ENCODE data around the gene HDGFL2.
A peak's percentile ranks its signal among the peaks of the same experiment; 100 is the strongest.

HDGFL2 gene

DNA sequence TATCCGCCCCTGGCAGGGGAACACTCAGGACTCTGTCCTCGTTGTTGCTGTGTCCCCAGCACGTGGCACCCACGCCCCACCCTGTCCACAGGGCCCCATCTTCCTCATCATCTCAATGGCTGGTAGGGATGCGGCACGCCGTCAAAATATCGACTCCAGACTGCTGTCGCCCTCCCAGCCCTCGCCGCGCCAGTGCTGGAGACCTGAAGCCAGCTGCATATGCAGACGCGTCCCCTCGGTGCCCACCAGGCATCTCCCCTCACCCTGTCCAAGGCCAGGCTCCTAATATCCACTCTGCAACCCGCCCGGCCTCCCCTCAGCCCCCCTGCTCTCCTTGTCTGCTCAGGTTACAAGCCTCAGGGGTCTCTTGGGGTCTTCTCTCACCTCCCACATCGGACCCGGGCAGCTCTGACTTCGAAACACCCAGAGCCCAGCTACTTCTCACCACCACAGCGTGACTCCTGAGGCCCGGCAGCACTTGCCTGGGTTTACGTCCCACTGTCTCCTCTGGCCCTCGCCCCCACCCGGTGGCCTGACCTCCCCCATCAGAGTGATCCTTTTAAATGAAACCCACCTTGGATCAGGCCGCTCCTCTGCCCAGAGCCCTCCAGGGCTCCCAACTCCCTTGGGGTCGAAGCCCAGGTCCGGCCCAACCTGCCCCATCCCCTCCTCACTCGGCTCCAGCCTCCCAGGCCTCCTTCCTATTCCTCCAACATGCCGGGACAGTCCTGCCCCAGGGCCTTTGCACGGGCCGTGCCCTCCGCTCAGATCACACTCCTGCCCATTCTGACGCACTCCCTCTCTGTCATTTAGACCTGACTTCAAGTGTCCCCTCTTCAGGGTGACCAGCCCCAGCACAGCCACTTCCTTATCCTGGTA, 33.7 kb downstream of the HDGFL2 start (continued):
- TF ChIP-seq, protein P1, sequence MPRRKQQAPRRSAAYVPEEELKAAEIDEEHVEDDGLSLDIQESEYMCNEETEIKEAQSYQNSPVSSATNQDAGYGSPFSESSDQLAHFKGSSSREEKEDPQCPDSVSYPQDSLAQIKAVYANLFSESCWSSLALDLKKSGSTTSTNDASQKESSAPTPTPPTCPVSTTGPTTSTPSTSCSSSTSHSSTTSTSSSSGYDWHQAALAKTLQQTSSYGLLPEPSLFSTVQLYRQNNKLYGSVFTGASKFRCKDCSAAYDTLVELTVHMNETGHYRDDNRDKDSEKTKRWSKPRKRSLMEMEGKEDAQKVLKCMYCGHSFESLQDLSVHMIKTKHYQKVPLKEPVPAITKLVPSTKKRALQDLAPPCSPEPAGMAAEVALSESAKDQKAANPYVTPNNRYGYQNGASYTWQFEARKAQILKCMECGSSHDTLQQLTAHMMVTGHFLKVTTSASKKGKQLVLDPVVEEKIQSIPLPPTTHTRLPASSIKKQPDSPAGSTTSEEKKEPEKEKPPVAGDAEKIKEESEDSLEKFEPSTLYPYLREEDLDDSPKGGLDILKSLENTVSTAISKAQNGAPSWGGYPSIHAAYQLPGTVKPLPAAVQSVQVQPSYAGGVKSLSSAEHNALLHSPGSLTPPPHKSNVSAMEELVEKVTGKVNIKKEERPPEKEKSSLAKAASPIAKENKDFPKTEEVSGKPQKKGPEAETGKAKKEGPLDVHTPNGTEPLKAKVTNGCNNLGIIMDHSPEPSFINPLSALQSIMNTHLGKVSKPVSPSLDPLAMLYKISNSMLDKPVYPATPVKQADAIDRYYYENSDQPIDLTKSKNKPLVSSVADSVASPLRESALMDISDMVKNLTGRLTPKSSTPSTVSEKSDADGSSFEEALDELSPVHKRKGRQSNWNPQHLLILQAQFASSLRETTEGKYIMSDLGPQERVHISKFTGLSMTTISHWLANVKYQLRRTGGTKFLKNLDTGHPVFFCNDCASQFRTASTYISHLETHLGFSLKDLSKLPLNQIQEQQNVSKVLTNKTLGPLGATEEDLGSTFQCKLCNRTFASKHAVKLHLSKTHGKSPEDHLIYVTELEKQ (tag by site-specific recombination; IDR thresholded peaks at IDR 0.05; ENCODE audit: borderline replicate concordance): no peak
- TF ChIP-seq, protein P2, sequence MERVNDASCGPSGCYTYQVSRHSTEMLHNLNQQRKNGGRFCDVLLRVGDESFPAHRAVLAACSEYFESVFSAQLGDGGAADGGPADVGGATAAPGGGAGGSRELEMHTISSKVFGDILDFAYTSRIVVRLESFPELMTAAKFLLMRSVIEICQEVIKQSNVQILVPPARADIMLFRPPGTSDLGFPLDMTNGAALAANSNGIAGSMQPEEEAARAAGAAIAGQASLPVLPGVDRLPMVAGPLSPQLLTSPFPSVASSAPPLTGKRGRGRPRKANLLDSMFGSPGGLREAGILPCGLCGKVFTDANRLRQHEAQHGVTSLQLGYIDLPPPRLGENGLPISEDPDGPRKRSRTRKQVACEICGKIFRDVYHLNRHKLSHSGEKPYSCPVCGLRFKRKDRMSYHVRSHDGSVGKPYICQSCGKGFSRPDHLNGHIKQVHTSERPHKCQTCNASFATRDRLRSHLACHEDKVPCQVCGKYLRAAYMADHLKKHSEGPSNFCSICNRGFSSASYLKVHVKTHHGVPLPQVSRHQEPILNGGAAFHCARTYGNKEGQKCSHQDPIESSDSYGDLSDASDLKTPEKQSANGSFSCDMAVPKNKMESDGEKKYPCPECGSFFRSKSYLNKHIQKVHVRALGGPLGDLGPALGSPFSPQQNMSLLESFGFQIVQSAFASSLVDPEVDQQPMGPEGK (tag by site-specific recombination; IDR thresholded peaks at IDR 0.05): 0 out of 2 replicates have a peak, but pooled peaks have one; percentile 15
- no peak for TF ChIP-seq ZNF394 (tag by site-specific recombination; IDR thresholded peaks at IDR 0.05; ENCODE audit: borderline replicate concordance)
- peak; percentile 100 for TF ChIP-seq ZNF623 (tag by site-specific recombination; IDR thresholded peaks at IDR 0.05)
- TF ChIP-seq KLF8 (tag by site-specific recombination; IDR thresholded peaks at IDR 0.05): peak; percentile 25; the same call in 1 of the 2 replicates
- TF ChIP-seq IKZF3 (tag by site-specific recombination; IDR thresholded peaks at IDR 0.05): no peak
- TF ChIP-seq, protein P3, sequence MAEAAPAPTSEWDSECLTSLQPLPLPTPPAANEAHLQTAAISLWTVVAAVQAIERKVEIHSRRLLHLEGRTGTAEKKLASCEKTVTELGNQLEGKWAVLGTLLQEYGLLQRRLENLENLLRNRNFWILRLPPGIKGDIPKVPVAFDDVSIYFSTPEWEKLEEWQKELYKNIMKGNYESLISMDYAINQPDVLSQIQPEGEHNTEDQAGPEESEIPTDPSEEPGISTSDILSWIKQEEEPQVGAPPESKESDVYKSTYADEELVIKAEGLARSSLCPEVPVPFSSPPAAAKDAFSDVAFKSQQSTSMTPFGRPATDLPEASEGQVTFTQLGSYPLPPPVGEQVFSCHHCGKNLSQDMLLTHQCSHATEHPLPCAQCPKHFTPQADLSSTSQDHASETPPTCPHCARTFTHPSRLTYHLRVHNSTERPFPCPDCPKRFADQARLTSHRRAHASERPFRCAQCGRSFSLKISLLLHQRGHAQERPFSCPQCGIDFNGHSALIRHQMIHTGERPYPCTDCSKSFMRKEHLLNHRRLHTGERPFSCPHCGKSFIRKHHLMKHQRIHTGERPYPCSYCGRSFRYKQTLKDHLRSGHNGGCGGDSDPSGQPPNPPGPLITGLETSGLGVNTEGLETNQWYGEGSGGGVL (tag by site-specific recombination; IDR thresholded peaks at IDR 0.05): no peak
- TF ChIP-seq ZNF560 (tag by site-specific recombination; IDR thresholded peaks at IDR 0.05; ENCODE audit: borderline replicate concordance): no peak
- TF ChIP-seq, protein P4, sequence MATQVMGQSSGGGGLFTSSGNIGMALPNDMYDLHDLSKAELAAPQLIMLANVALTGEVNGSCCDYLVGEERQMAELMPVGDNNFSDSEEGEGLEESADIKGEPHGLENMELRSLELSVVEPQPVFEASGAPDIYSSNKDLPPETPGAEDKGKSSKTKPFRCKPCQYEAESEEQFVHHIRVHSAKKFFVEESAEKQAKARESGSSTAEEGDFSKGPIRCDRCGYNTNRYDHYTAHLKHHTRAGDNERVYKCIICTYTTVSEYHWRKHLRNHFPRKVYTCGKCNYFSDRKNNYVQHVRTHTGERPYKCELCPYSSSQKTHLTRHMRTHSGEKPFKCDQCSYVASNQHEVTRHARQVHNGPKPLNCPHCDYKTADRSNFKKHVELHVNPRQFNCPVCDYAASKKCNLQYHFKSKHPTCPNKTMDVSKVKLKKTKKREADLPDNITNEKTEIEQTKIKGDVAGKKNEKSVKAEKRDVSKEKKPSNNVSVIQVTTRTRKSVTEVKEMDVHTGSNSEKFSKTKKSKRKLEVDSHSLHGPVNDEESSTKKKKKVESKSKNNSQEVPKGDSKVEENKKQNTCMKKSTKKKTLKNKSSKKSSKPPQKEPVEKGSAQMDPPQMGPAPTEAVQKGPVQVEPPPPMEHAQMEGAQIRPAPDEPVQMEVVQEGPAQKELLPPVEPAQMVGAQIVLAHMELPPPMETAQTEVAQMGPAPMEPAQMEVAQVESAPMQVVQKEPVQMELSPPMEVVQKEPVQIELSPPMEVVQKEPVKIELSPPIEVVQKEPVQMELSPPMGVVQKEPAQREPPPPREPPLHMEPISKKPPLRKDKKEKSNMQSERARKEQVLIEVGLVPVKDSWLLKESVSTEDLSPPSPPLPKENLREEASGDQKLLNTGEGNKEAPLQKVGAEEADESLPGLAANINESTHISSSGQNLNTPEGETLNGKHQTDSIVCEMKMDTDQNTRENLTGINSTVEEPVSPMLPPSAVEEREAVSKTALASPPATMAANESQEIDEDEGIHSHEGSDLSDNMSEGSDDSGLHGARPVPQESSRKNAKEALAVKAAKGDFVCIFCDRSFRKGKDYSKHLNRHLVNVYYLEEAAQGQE (tag by site-specific recombination; IDR thresholded peaks at IDR 0.05): no peak
- TF ChIP-seq, protein P5, sequence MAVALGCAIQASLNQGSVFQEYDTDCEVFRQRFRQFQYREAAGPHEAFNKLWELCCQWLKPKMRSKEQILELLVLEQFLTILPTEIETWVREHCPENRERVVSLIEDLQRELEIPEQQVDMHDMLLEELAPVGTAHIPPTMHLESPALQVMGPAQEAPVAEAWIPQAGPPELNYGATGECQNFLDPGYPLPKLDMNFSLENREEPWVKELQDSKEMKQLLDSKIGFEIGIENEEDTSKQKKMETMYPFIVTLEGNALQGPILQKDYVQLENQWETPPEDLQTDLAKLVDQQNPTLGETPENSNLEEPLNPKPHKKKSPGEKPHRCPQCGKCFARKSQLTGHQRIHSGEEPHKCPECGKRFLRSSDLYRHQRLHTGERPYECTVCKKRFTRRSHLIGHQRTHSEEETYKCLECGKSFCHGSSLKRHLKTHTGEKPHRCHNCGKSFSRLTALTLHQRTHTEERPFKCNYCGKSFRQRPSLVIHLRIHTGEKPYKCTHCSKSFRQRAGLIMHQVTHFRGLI (tag by site-specific recombination; IDR thresholded peaks at IDR 0.05): no peak
- TF ChIP-seq, protein P6, sequence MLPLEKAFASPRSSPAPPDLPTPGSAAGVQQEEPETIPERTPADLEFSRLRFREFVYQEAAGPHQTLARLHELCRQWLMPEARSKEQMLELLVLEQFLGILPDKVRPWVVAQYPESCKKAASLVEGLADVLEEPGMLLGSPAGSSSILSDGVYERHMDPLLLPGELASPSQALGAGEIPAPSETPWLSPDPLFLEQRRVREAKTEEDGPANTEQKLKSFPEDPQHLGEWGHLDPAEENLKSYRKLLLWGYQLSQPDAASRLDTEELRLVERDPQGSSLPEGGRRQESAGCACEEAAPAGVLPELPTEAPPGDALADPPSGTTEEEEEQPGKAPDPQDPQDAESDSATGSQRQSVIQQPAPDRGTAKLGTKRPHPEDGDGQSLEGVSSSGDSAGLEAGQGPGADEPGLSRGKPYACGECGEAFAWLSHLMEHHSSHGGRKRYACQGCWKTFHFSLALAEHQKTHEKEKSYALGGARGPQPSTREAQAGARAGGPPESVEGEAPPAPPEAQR (tag by site-specific recombination; IDR thresholded peaks at IDR 0.05): no peak
- TF ChIP-seq YY2 (tag by site-specific recombination; IDR thresholded peaks at IDR 0.05): no peak

All from HEK293 (cell line).